ENCODE data around the gene MSH5. TPM values are rescaled to one million over a fixed set of nuclear protein-coding genes. Genes with fewer than 3 reads are reported as not detected.
"Not testable (repeated sequence)": the region's sequence is repeated elsewhere in the genome, so short reads cannot be mapped to it uniquely, and the experiment has no call there.

Gene MSH5
- total RNA-seq, 1 experiment from 2014 or later, result 156 TPM

DNA sequence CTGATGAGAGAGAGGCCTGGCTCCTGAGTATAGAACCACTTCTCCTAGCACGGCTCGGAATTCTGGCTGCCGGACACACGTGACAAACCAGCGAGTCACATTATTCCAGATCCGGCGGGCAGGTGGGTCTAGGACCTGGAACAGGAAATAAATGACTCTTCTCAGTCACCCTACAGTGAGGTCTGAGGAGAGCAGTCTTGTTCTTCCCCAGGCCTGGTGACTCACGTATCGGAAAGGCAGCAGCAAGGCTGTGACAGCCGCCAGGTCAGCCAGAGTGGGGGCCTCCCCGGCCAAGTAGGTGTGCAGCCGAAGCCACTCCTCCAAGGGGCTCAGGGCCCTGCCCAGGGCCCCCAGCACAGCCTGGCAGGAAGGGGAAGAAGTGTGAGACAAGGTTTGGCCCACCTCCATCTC, 53.0 kb downstream of the MSH5 start:
- Mint-ChIP-seq H3K36me3 (ENCODE audit: insufficient read depth, unreplicated experiment) (peaks cover 93% of the 10 kb centered on the region), H3K4me1 (ENCODE audit: low read depth, unreplicated experiment) (peaks cover 45% of the 10 kb centered on the region), H3K27ac (ENCODE audit: unreplicated experiment) (peak overlapping the region; percentile 93), H3K9me3 (ENCODE audit: low read depth, unreplicated experiment) (no peaks in the 10 kb centered on the region), H3K4me3 (ENCODE audit: low read depth, unreplicated experiment) (peak overlapping the region; percentile 84), H3K27me3 (ENCODE audit: unreplicated experiment) (no peaks in the 10 kb centered on the region)
- no TSS peak for BruUV-seq (replicated peaks)
- DNase-seq, result peak; percentile 96
- intact Hi-C loops (cut with micrococcal nuclease; ENCODE audit: unreplicated experiment), result loop anchor here (5.0 kb wide), 1 partner anchor 40 kb away; no protein-coding TSS in a partner anchor
- CTCF ChIA-PET, result interaction anchor here (0.9 to 1.2 kb wide), 3 partner anchors 18 to 53 kb away, joined by 3 to 4 read pairs (median 3); partner anchors contain the start of genes HSPA1B and MSH5
- TF ChIP-seq CTCF (IDR thresholded peaks at IDR 0.05; ENCODE audit: unreplicated experiment), result no peak

DNA sequence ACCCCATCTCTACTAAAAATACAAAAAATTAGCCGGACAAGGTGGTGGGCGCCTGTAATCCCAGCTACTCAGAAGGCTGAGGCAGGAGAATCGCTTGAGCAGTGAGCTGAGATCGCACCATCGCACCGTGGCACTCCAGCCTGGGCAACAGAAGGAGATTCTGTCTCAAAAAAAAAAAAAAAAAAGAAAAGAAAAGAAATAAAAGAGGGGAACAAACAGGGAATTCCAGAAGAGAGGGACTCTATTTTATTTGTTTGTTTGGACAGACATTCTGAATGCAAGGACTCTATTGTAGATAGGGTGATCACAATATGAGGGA, 54.1 kb downstream of the MSH5 start:
- H3K9me3 Mint-ChIP-seq (ENCODE audit: low read depth, unreplicated experiment); DNase-seq; BruUV-seq (replicated peaks); H3K27me3 Mint-ChIP-seq (ENCODE audit: unreplicated experiment): not testable (repeated sequence)
- CTCF ChIA-PET, result interaction anchor here (2.7 kb wide), 1 partner anchor 28 kb away, joined by 7 read pairs; no protein-coding TSS in a partner anchor
- intact Hi-C loops (cut with micrococcal nuclease; ENCODE audit: unreplicated experiment), result loop anchor here (2.0 to 5.0 kb wide), 2 partner anchors 27 to 38 kb away; no protein-coding TSS in a partner anchor
- H3K4me3 Mint-ChIP-seq (ENCODE audit: low read depth, unreplicated experiment), result peak overlapping the region; percentile 84
- peaks cover 45% of the 10 kb centered on the region for H3K4me1 Mint-ChIP-seq (ENCODE audit: low read depth, unreplicated experiment)
- H3K27ac Mint-ChIP-seq (ENCODE audit: unreplicated experiment), result peak overlapping the region; percentile 93
- peaks cover 97% of the 10 kb centered on the region for H3K36me3 Mint-ChIP-seq (ENCODE audit: insufficient read depth, unreplicated experiment)

DNA sequence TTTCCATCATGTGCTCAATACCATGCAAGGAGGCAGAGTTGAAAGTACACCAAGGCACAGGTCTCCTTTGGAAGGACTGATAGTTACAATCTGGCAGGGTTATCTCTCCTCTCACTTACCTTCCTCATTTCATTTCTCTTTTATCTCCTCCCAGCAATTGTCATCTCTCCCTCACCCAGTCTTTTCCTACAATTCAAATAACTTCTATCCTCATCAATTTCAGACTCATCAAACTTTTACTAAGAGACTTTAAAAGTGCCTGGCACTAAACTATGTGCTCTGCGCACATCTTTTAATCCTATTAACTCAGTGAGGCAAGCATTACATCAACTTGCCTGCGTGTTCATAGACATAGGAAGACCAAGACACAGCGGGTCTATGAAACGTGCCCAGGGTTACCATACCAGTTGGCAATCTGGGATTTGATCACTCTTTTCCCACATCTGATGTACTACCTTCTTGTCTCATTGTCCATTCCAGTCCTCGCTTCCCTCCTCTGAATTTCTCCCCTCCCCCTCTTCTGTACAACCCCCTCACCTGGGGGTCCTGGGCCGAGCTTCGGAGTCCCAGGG, 54.6 kb downstream of the MSH5 start:
- Mint-ChIP-seq H3K4me1 (ENCODE audit: low read depth, unreplicated experiment) (peaks cover 45% of the 10 kb centered on the region), H3K9me3 (ENCODE audit: low read depth, unreplicated experiment) (no peaks in the 10 kb centered on the region), H3K27me3 (ENCODE audit: unreplicated experiment) (no peaks in the 10 kb centered on the region), H3K27ac (ENCODE audit: unreplicated experiment) (peak overlapping the region; percentile 93), H3K4me3 (ENCODE audit: low read depth, unreplicated experiment) (peak overlapping the region; percentile 84), H3K36me3 (ENCODE audit: insufficient read depth, unreplicated experiment) (peaks cover 94% of the 10 kb centered on the region)
- TF ChIP-seq CTCF (IDR thresholded peaks at IDR 0.05; ENCODE audit: unreplicated experiment), result no peak
- intact Hi-C loops (cut with micrococcal nuclease; ENCODE audit: unreplicated experiment), result loop anchor here (2.0 to 5.0 kb wide), 2 partner anchors 26 to 38 kb away; no protein-coding TSS in a partner anchor
- no peak for DNase-seq
- CTCF ChIA-PET, result interaction anchor here (0.5 to 2.7 kb wide), 7 partner anchors 19 to 334 kb away, joined by 3 to 19 read pairs (median 9); partner anchors contain the start of genes ATF6B, HSPA1A, HSPA1B and HSPA1L
- no TSS peak for BruUV-seq (replicated peaks)

DNA sequence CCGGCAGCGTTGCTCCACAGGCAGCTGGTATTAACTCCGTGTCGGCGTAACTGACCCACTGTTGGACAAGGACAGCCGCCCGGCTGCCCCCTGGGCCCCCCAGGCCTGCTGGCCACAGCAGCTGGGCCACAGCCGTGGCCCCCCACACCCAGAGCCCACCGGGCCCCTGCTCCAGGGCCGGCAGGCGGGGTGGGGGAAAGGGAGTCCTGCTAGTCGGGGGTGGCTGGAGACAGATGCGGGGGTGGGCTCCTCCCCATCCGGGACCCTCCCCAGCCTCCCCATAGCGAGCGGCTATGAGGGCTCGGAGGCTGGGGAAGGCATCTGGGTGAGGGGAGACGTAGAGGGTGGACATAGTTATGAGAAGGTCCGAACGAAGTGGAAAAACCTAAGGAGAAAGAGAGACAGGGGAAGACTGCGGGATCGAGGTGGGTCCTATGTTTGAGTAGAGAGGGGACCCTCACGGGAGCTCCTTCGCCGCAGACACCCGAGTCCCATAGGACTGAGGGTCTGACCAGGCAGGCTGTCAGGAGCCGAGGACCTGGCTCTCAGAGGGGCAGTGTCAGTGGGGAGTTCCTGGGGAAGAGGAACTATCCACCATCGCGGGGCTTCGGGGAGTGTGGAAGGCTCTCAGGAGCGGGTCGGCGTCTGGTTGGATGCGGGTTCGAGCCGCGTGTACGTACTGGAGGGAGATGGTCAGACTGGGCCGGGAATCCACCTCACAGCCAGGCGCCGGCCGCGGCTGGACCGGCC, 55.2 kb downstream of the MSH5 start:
- intact Hi-C loops (cut with micrococcal nuclease; ENCODE audit: unreplicated experiment), result loop anchor here (2.0 to 5.0 kb wide), 2 partner anchors 26 to 37 kb away; no protein-coding TSS in a partner anchor
- H3K4me1 Mint-ChIP-seq (ENCODE audit: low read depth, unreplicated experiment), result peaks cover 45% of the 10 kb centered on the region

More for the DNA sequence above, 55.2 kb downstream of the MSH5 start:
- Mint-ChIP-seq H3K27me3 (ENCODE audit: unreplicated experiment) (no peaks in the 10 kb centered on the region), H3K27ac (ENCODE audit: unreplicated experiment) (peak overlapping the region; percentile 93), H3K4me3 (ENCODE audit: low read depth, unreplicated experiment) (peak overlapping the region; percentile 84), H3K36me3 (ENCODE audit: insufficient read depth, unreplicated experiment) (peaks cover 94% of the 10 kb centered on the region), H3K9me3 (ENCODE audit: low read depth, unreplicated experiment) (no peaks in the 10 kb centered on the region)
- CTCF ChIA-PET, result interaction anchor here (0.5 to 2.7 kb wide), 12 partner anchors 12 to 333 kb away, joined by 3 to 19 read pairs (median 6); partner anchors contain the start of genes ATF6B, HSPA1A, HSPA1B and HSPA1L
- TF ChIP-seq CTCF (IDR thresholded peaks at IDR 0.05; ENCODE audit: unreplicated experiment), result no peak
- BruUV-seq (replicated peaks), result TSS peak; percentile 36
- DNase-seq, result no peak

Data from Calu3 (cell line).